ENCODE results near the gene DMAC2.

The DMAC2 gene

GRCh38 chr19:41456342-41456918, 16.7 kb upstream of the DMAC2 start:
- Histone ChIP-seq H3K4me3 (ENCODE audit: low read depth in 1 of 2, low read length in 2 of 2) (no peak overlapping the region), H3K9me3 (ENCODE audit: low read length) (no peaks in the 10 kb centered on the region), H3K27me3 (ENCODE audit: control insufficient read depth in 1 of 2, insufficient read depth in 2 of 2, low read length in 2 of 2) (no peaks in the 10 kb centered on the region), H3K9ac (ENCODE audit: low read length) (no peak overlapping the region), H3K36me3 (ENCODE audit: insufficient read depth, low read length) (no peaks in the 10 kb centered on the region), H3K27ac (ENCODE audit: low read depth, low read length) (no peak overlapping the region), H3K4me1 (ENCODE audit: insufficient read depth, low read length) (no peaks in the 10 kb centered on the region)

- no peak overlapping the region for H3K9ac ChIP-seq (ENCODE audit: low read length)
- no peaks in the 10 kb centered on the region for H3K4me1 ChIP-seq (ENCODE audit: insufficient read depth, low read length)
These were observed 16.2 kb upstream of the DMAC2 start for GRCh38 chr19:41455936-41456335.

GRCh38 chr19:41452584-41453275, 13.0 kb upstream of the DMAC2 start:
- Histone ChIP-seq H3K4me3 (ENCODE audit: low read depth in 1 of 2, low read length in 2 of 2) (no peak overlapping the region), H3K27me3 (ENCODE audit: control insufficient read depth in 1 of 2, insufficient read depth in 2 of 2, low read length in 2 of 2) (no peaks in the 10 kb centered on the region), H3K27ac (ENCODE audit: low read depth, low read length) (no peak overlapping the region), H3K9ac (ENCODE audit: low read length) (no peak overlapping the region), H3K4me1 (ENCODE audit: insufficient read depth, low read length) (no peaks in the 10 kb centered on the region), H3K36me3 (ENCODE audit: insufficient read depth, low read length) (no peaks in the 10 kb centered on the region), H3K9me3 (ENCODE audit: low read length) (no peaks in the 10 kb centered on the region)

More at GRCh38 chr19:41455936-41456335, 16.2 kb upstream of the DMAC2 start:
- Histone ChIP-seq H3K27me3 (ENCODE audit: control insufficient read depth in 1 of 2, insufficient read depth in 2 of 2, low read length in 2 of 2) (no peaks in the 10 kb centered on the region), H3K36me3 (ENCODE audit: insufficient read depth, low read length) (no peaks in the 10 kb centered on the region), H3K9me3 (ENCODE audit: low read length) (no peaks in the 10 kb centered on the region), H3K4me3 (ENCODE audit: low read depth in 1 of 2, low read length in 2 of 2) (no peak overlapping the region), H3K27ac (ENCODE audit: low read depth, low read length) (no peak overlapping the region)

GRCh38 chr19:41449865-41450178, 10.1 kb upstream of the DMAC2 start:
- Histone ChIP-seq H3K27ac (ENCODE audit: low read depth, low read length) (no peak overlapping the region), H3K9ac (ENCODE audit: low read length) (no peak overlapping the region), H3K36me3 (ENCODE audit: insufficient read depth, low read length) (no peaks in the 10 kb centered on the region), H3K9me3 (ENCODE audit: low read length) (no peaks in the 10 kb centered on the region), H3K27me3 (ENCODE audit: control insufficient read depth in 1 of 2, insufficient read depth in 2 of 2, low read length in 2 of 2) (no peaks in the 10 kb centered on the region), H3K4me1 (ENCODE audit: insufficient read depth, low read length) (no peaks in the 10 kb centered on the region), H3K4me3 (ENCODE audit: low read depth in 1 of 2, low read length in 2 of 2) (no peak overlapping the region)

- no peak overlapping the region for H3K9ac ChIP-seq (ENCODE audit: low read length)
- H3K27me3 ChIP-seq (ENCODE audit: control insufficient read depth in 1 of 2, insufficient read depth in 2 of 2, low read length in 2 of 2), result no peaks in the 10 kb centered on the region
- H3K27ac ChIP-seq (ENCODE audit: low read depth, low read length), result no peak overlapping the region
- H3K36me3 ChIP-seq (ENCODE audit: insufficient read depth, low read length), result no peaks in the 10 kb centered on the region
- no peaks in the 10 kb centered on the region for H3K9me3 ChIP-seq (ENCODE audit: low read length)
- H3K4me1 ChIP-seq (ENCODE audit: insufficient read depth, low read length), result no peaks in the 10 kb centered on the region
- H3K4me3 ChIP-seq (ENCODE audit: low read depth in 1 of 2, low read length in 2 of 2), result no peak overlapping the region
These were observed 9.6 kb upstream of the DMAC2 start for GRCh38 chr19:41449079-41449864.

GRCh38 chr19:41447732-41448332, 8.1 kb upstream of the DMAC2 start:
- Histone ChIP-seq H3K9ac (ENCODE audit: low read length) (no peak overlapping the region), H3K27me3 (ENCODE audit: control insufficient read depth in 1 of 2, insufficient read depth in 2 of 2, low read length in 2 of 2) (peaks cover 0 to under 1% of the 10 kb centered on the region in 2 donors), H3K4me1 (ENCODE audit: insufficient read depth, low read length) (no peaks in the 10 kb centered on the region), H3K9me3 (ENCODE audit: low read length) (no peaks in the 10 kb centered on the region), H3K4me3 (ENCODE audit: low read depth in 1 of 2, low read length in 2 of 2) (no peak overlapping the region), H3K36me3 (ENCODE audit: insufficient read depth, low read length) (no peaks in the 10 kb centered on the region), H3K27ac (ENCODE audit: low read depth, low read length) (no peak overlapping the region)

- Histone ChIP-seq H3K9me3 (ENCODE audit: low read length) (no peaks in the 10 kb centered on the region), H3K27me3 (ENCODE audit: control insufficient read depth in 1 of 2, insufficient read depth in 2 of 2, low read length in 2 of 2) (peaks cover 0 to 5% of the 10 kb centered on the region in 2 donors), H3K4me1 (ENCODE audit: insufficient read depth, low read length) (no peaks in the 10 kb centered on the region), H3K36me3 (ENCODE audit: insufficient read depth, low read length) (no peaks in the 10 kb centered on the region), H3K27ac (ENCODE audit: low read depth, low read length) (no peak overlapping the region), H3K4me3 (ENCODE audit: low read depth in 1 of 2, low read length in 2 of 2) (no peak overlapping the region), H3K9ac (ENCODE audit: low read length) (no peak overlapping the region)
These were observed 5.9 kb upstream of the DMAC2 start for GRCh38 chr19:41445575-41445974.

- Histone ChIP-seq H3K36me3 (ENCODE audit: insufficient read depth, low read length) (no peaks in the 10 kb centered on the region), H3K9ac (ENCODE audit: low read length) (no peak overlapping the region), H3K4me1 (ENCODE audit: insufficient read depth, low read length) (peaks cover 9% of the 10 kb centered on the region), H3K27ac (ENCODE audit: low read depth, low read length) (no peak overlapping the region), H3K9me3 (ENCODE audit: low read length) (no peaks in the 10 kb centered on the region), H3K4me3 (ENCODE audit: low read depth in 1 of 2, low read length in 2 of 2) (no peak overlapping the region), H3K27me3 (ENCODE audit: control insufficient read depth in 1 of 2, insufficient read depth in 2 of 2, low read length in 2 of 2) (peaks cover 0 to 5% of the 10 kb centered on the region in 2 donors)
These were observed 4.2 kb upstream of the DMAC2 start for GRCh38 chr19:41443813-41444455.

GRCh38 chr19:41442473-41443355, 3.0 kb upstream of the DMAC2 start, which contains the start of gene ERICH4:
TSS of gene ERICH4 (plus strand) at chr19:41443156. CDS start at chr19:41443170, 14 bp downstream.
- H3K4me1 ChIP-seq (ENCODE audit: insufficient read depth, low read length), result peaks cover 13% of the 10 kb centered on the region
- H3K9me3 ChIP-seq (ENCODE audit: low read length), result no peaks in the 10 kb centered on the region
- no peak within 1 kb of the TSS for H3K9ac ChIP-seq (ENCODE audit: low read length)
- H3K27ac ChIP-seq (ENCODE audit: low read depth, low read length), result no peak within 1 kb of the TSS
- H3K4me3 ChIP-seq (ENCODE audit: low read depth in 1 of 2, low read length in 2 of 2), result no peak within 1 kb of the TSS
- peaks cover 0 to 5% of the 10 kb centered on the region in 2 donors for H3K27me3 ChIP-seq (ENCODE audit: control insufficient read depth in 1 of 2, insufficient read depth in 2 of 2, low read length in 2 of 2)
- no peaks in the 10 kb centered on the region for H3K36me3 ChIP-seq (ENCODE audit: insufficient read depth, low read length)

GRCh38 chr19:41441321-41441945, 1.7 kb upstream of the DMAC2 start:
- H3K36me3 ChIP-seq (ENCODE audit: insufficient read depth, low read length), result no peaks in the 10 kb centered on the region
- no peak overlapping the region for H3K4me3 ChIP-seq (ENCODE audit: low read depth in 1 of 2, low read length in 2 of 2)
- H3K9ac ChIP-seq (ENCODE audit: low read length), result no peak overlapping the region
- H3K27me3 ChIP-seq (ENCODE audit: control insufficient read depth in 1 of 2, insufficient read depth in 2 of 2, low read length in 2 of 2), result peaks cover 0 to 5% of the 10 kb centered on the region in 2 donors
- no peaks in the 10 kb centered on the region for H3K9me3 ChIP-seq (ENCODE audit: low read length)
- no peak overlapping the region for H3K27ac ChIP-seq (ENCODE audit: low read depth, low read length)
- H3K4me1 ChIP-seq (ENCODE audit: insufficient read depth, low read length), result peaks cover 13% of the 10 kb centered on the region
